HepG2 (cell line): ENCODE measurements around the gene AKAP9. TPM values are rescaled to one million over a fixed set of nuclear protein-coding genes. Genes with fewer than 3 reads are reported as not detected.

ENCODE experiments used
- ATAC-seq: fragments of 200-7000 bp; cut with Tn5 transposase; 3 replicates; pipeline ENCODE4 v1.9.1; 2020; ENCODE audit warnings: mild to moderate bottlenecking, moderate library complexity
- BruUV-seq: library from RNA; stranded (reverse); fragments of 400-500 nt; replicated peaks from 2 replicates; lab custom pipeline; 2021; lab: Mats Ljungman, UMichigan
- CTCF ChIA-PET: fragments of 300-600 bp; formaldehyde crosslinking; extraction: SDS; loops from one replicate; lab custom pipeline; 2021; ENCODE audit warnings: low total read pairs, inconsistent platforms, low intra/inter-chr PET ratio; lab: Yijun Ruan, JAX
- POLR2A ChIA-PET: fragments of 350-600 bp; sonication (Branson Sonifier 250); formaldehyde crosslinking; loops from one replicate; lab custom pipeline; 2020; ENCODE audit warnings: antibody characterized with exemption, inconsistent platforms; lab: Yijun Ruan, JAX
- DNase-seq: peaks from one replicate; pipeline ENCODE4 v3.0.0-alpha.2; 2015; ENCODE audit warnings: low spot score
- FAIRE-seq: peaks from 3 replicates; lab custom pipeline; 2011; peaks lifted over from hg19 to GRCh38; lab: Jason Lieb, UNC
- H2AFZ ChIP-seq: one replicate; pipeline ENCODE4 v1.6.1; 2011; ENCODE audit warnings: low read length, inconsistent platforms
- H3K27ac ChIP-seq: fragments of 300-600 bp; 3 replicates; pipeline ENCODE4 v1.8.0; 2011; ENCODE audit warnings: mixed run types, mild to moderate bottlenecking, mixed read lengths, low read length, inconsistent platforms; ENCODE audit not compliant: insufficient read depth; ENCODE audit errors: extremely low read length
- H3K27me3 ChIP-seq, 2 experiments: fragments of 200-600 bp in 1 of 2; 2 replicates in 1 of 2; 3 replicates in 1 of 2; pipeline versions ENCODE4 v1.6.0 to v1.8.0; 2011; ENCODE audit warnings: low read length in 2 of 2, mild to moderate bottlenecking in 2 of 2, moderate library complexity in 2 of 2, inconsistent platforms in 1 of 2; ENCODE audit not compliant: insufficient read depth in 2 of 2, control insufficient read depth in 1 of 2
- H3K36me3 ChIP-seq, 2 experiments: fragments of 200-600 bp in 1 of 2; replicated peaks in 1 of 2; 2 replicates in 1 of 2; 3 replicates in 1 of 2; pipeline versions ENCODE4 v1.5.1 to v1.8.0; 2011; ENCODE audit warnings: low read length in 2 of 2, inconsistent platforms in 1 of 2; ENCODE audit not compliant: insufficient read depth in 2 of 2, control insufficient read depth in 1 of 2
- H3K4me1 ChIP-seq: 2 replicates; pipeline ENCODE4 v1.5.1; 2012; ENCODE audit warnings: low read length, inconsistent platforms; ENCODE audit not compliant: insufficient read depth
- H3K4me2 ChIP-seq: 2 replicates; pipeline ENCODE4 v1.6.0; 2011; ENCODE audit warnings: low read depth, low read length, inconsistent platforms
- H3K4me3 ChIP-seq, 3 experiments: fragments of 200-600 bp in 1 of 3; sonication (generic), shearing (Covaris generic) in 1 of 3; replicated peaks in 1 of 3; 2 replicates each; pipeline ENCODE4 v1.5.1; 2011 to 2016; ENCODE audit warnings: low read length in 3 of 3, inconsistent platforms in 2 of 3, low read depth in 2 of 3, mild to moderate bottlenecking in 2 of 3, control low read depth in 1 of 3, mixed read lengths in 1 of 3; ENCODE audit not compliant: insufficient read depth in 1 of 3
- H3K79me2 ChIP-seq: one replicate; pipeline ENCODE4 v1.6.1; 2011; ENCODE audit warnings: low read length, inconsistent platforms; ENCODE audit not compliant: insufficient read depth
- H3K9ac ChIP-seq: 2 replicates; pipeline ENCODE4 v1.6.0; 2011; ENCODE audit warnings: mild to moderate bottlenecking, low read depth, low read length, inconsistent platforms; ENCODE audit not compliant: insufficient read depth
- H3K9me3 ChIP-seq: 2 replicates; pipeline ENCODE4 v1.5.1; 2012; ENCODE audit warnings: mild to moderate bottlenecking, low read length
- H4K20me1 ChIP-seq: 2 replicates; pipeline ENCODE4 v1.6.0; 2011; ENCODE audit warnings: inconsistent platforms, mild to moderate bottlenecking, low read length, moderate library complexity; ENCODE audit not compliant: insufficient read depth
- ERF ChIP-seq: IDR thresholded peaks from 2 replicates; pipeline ENCODE4 v1.6.1; 2018; ENCODE audit warnings: missing biosample characterization, missing genetic modification reagents
- MXI1 ChIP-seq: IDR thresholded peaks from 3 replicates; pipeline ENCODE4 v1.6.1; 2012; ENCODE audit warnings: low read depth, low read length, inconsistent platforms, borderline replicate concordance
- POLR2A ChIP-seq, 2 experiments: IDR thresholded peaks; 2 replicates each; pipeline ENCODE4 v1.6.1; 2011; ENCODE audit warnings: low read depth in 2 of 2, low read length in 2 of 2, mild to moderate bottlenecking in 1 of 2, moderate library complexity in 1 of 2; ENCODE audit not compliant: insufficient read depth in 1 of 2
- RAD51 ChIP-seq: fragments of 450-650 bp; IDR thresholded peaks from 2 replicates; pipeline ENCODE4 v1.6.1; 2016; ENCODE audit warnings: borderline replicate concordance
- REPIN1 ChIP-seq: sonication (generic); formaldehyde crosslinking; IDR thresholded peaks from 2 replicates; pipeline ENCODE4 v1.8.0; 2022; ENCODE audit warnings: missing genetic modification reagents, low read depth, mild to moderate bottlenecking, borderline replicate concordance
- SNRNP70 ChIP-seq: fragments of 200-400 bp; formaldehyde crosslinking; IDR thresholded peaks from 2 replicates; pipeline ENCODE4 v1.6.1; 2017; ENCODE audit warnings: mild to moderate bottlenecking, low read depth, low read length, moderate library complexity
- SYNCRIP ChIP-seq: fragments of 200-400 bp; formaldehyde crosslinking; IDR thresholded peaks from 2 replicates; pipeline ENCODE4 v1.6.1; 2018; ENCODE audit warnings: mild to moderate bottlenecking, low read depth, low read length; ENCODE audit not compliant: insufficient read depth
- ZMYM3 ChIP-seq: sonication (generic); formaldehyde crosslinking; IDR thresholded peaks from 2 replicates; pipeline ENCODE4 v1.5.1; 2020; ENCODE audit warnings: mild to moderate bottlenecking, missing genetic modification reagents
- ZNF326 ChIP-seq: sonication (generic); formaldehyde crosslinking; IDR thresholded peaks from 2 replicates; pipeline ENCODE4 v1.4.0; 2020; ENCODE audit warnings: missing genetic modification reagents, borderline replicate concordance
- ZNF652 ChIP-seq: IDR thresholded peaks from 2 replicates; pipeline ENCODE4 v1.6.1; 2016; ENCODE audit warnings: low read depth, borderline replicate concordance
- WGBS: methylation state at CpG from one replicate; pipeline ENCODE4 v1.1.6; 2017; ENCODE audit warnings: low lambda C conversion rate; 5-methylcytosine and 5-hydroxymethylcytosine counted together
- in situ Hi-C: cut with HindIII; loops from 2 replicates; pipeline ENCODE4 v1.10.0; 2017; ENCODE audit warnings: low pct_unique_long_range_greater_than_20kb; ENCODE audit not compliant: extremely low pct_ligation_motif_present
- intact Hi-C: fragments of 100-400 bp; cut with micrococcal nuclease; formaldehyde crosslinking; loops from one replicate; pipeline ENCODE4 v1.10.0; 2022; ENCODE audit not compliant: unreplicated experiment
- polyA plus RNA-seq, 8 experiments: library from polyadenylated mRNA; depleted of rRNA in 3 of 8; stranded (reverse) in 7 of 8; unstranded in 1 of 8; fragments of >200 nt; fragmentation: Illumina TruSeq in 4 of 8; extraction: Trizol in 4 of 8; gene quantifications; 2 replicates each; pipeline versions ENCODE4 v1.2.1 to v1.2.3, GENCODE V29; 2011 to 2016; ENCODE audit warnings: low read depth in 4 of 8, missing spikeins in 1 of 8, mixed read lengths in 1 of 8; ENCODE audit not compliant: insufficient read depth in 1 of 8
- total RNA-seq, 5 experiments: library from RNA; depleted of rRNA; stranded (reverse); fragments of >200 nt; fragmentation: Illumina TruSeq; extraction: Trizol; gene quantifications; 2 replicates each; pipeline ENCODE4 v1.2.3, GENCODE V29; 2016; ENCODE audit warnings: low read depth in 1 of 5
- TF ChIP-seq, protein P1 (sequence below): sonication (generic); formaldehyde crosslinking; IDR thresholded peaks from 2 replicates; pipeline ENCODE4 v1.9.0; 2021; ENCODE audit warnings: missing genetic modification reagents, mild to moderate bottlenecking, borderline replicate concordance

Gene AKAP9
- total and polyA plus RNA-seq, 2 of the 13 experiments (the other 11 are each of a cell fraction or from before 2014, with no cell fraction given): 27.6 to 33.1 TPM

DNA sequence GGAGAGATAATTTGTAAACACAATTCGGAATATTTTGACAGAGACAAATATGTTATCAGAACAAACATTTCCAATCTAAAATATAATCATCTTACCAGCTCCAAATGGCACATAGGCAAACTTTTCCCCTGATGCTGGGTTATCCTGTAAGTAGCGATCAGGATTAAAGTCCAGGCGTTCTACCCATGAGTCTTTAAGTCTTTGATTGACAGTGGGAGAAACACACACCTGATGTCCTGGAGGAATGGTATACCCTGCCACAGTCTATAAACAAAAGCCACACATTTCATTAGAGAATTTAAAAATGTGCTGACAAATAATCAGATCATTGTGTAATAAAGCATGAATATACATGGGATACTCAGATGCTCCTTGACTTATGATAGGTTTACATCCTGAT lies 176.3 kb downstream of the AKAP9 start:
- peaks cover 63% of the 10 kb centered on the region for H4K20me1 ChIP-seq
- FAIRE-seq (no peak), ATAC-seq (no peak), DNase-seq (no peak)
- intact Hi-C loops (no loop called here), in situ Hi-C loops (no loop called here)
- no peak overlapping the region for H3K4me2 ChIP-seq
- no peaks in the 10 kb centered on the region for H3K9me3 ChIP-seq
- TF ChIP-seq ERF (CRISPR knock-in tag) (no peak), ZNF652 (CRISPR knock-in tag) (no peak), REPIN1 (CRISPR knock-in tag) (no peak), SYNCRIP (no peak), MXI1 (no peak), SNRNP70 (no peak), RAD51 (no peak), POLR2A (IDR thresholded peaks at IDR 0.05; ENCODE audit: insufficient read depth in 1 of 2, low read depth in 2 of 2, low read length in 2 of 2) (no peak), ZNF326 (CRISPR knock-in tag) (no peak), ZMYM3 (CRISPR knock-in tag) (no peak)
- TF ChIP-seq, protein P1, sequence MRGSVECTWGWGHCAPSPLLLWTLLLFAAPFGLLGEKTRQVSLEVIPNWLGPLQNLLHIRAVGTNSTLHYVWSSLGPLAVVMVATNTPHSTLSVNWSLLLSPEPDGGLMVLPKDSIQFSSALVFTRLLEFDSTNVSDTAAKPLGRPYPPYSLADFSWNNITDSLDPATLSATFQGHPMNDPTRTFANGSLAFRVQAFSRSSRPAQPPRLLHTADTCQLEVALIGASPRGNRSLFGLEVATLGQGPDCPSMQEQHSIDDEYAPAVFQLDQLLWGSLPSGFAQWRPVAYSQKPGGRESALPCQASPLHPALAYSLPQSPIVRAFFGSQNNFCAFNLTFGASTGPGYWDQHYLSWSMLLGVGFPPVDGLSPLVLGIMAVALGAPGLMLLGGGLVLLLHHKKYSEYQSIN (CRISPR knock-in tag): no peak
- 95% methylated on average over 3 of the region's 3 CpGs for WGBS
- H3K79me2 ChIP-seq: peaks cover 48% of the 10 kb centered on the region
- H3K9ac ChIP-seq: no peak overlapping the region
- BruUV-seq: no TSS peak
- peaks cover 9 to 67% of the 10 kb centered on the region in 2 experiments for H3K36me3 ChIP-seq
- ChIA-PET CTCF (no interaction called here), POLR2A (no interaction called here)
- H3K4me3 ChIP-seq: no peak overlapping the region
- peaks cover 17% of the 10 kb centered on the region; the same call in 1 of the 2 replicates for H3K4me1 ChIP-seq
- no peak overlapping the region for H3K27ac ChIP-seq
- H3K27me3 ChIP-seq: no peaks in the 10 kb centered on the region
- no peak overlapping the region for H2AFZ ChIP-seq
